Activated T-cell treated with anti-CD3 and anti-CD28 coated beads, Interleukin-2, amount 50 U/mL, for 4 hours (primary cell): ENCODE results near the gene POLR1C. TPM values are rescaled to one million over a fixed set of nuclear protein-coding genes. Genes with fewer than 3 reads are reported as not detected.
"Not testable (repeated sequence)": the region's sequence is repeated elsewhere in the genome, so short reads cannot be mapped to it uniquely, and the experiment has no call there.

Experiments used
- ATAC-seq, 2 donors: fragments of 200-7000 bp; cut with Tn5 transposase; one replicate each; pipeline ENCODE4 v1.10.0; 2021
- DNase-seq: peaks from one replicate; pipeline ENCODE4 v3.0.0-alpha.2; 2020
- H3K27me3 Mint-ChIP-seq: one replicate; pipeline ENCODE4 v1.8.0; 2021; ENCODE audit warnings: low read depth, mixed read lengths
- H3K36me3 Mint-ChIP-seq: one replicate; pipeline ENCODE4 v1.8.0; 2022; ENCODE audit warnings: mixed read lengths; ENCODE audit not compliant: insufficient read depth
- H3K4me1 Mint-ChIP-seq: one replicate; pipeline ENCODE4 v1.8.0; 2021; ENCODE audit warnings: low read depth, mixed read lengths
- H3K4me3 Mint-ChIP-seq: one replicate; pipeline ENCODE4 v1.8.0; 2021; ENCODE audit warnings: mild to moderate bottlenecking, moderate library complexity, mixed read lengths
- H3K9me3 Mint-ChIP-seq: one replicate; pipeline ENCODE4 v1.8.0; 2021; ENCODE audit warnings: mixed read lengths
- total RNA-seq, 3 donors: library from RNA; stranded (reverse); gene quantifications; one replicate each; pipeline ENCODE4 v1.2.1, GENCODE V29; 2021

Gene POLR1C
- total RNA-seq, 3 donors from 2014 or later: 192 to 231 (median 200) TPM

DNA sequence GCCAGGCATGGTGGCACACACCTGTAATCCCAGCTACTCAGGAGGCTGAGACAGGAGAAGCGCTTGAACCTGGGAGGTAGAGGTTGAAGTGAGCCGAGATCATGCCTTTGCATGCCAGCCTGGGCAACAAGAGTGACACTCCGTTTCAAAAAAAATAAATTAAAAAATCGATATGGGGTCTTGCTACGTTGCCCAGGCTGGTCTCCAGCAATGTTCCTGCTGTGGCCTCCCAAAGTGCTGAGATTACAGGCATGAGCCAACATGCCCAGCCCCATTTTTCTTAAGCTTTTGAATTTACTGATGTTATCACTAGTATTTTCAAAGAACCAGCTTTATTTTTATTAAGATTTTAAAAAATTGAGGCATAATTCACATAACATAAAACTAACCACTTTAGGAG lies 23.6 kb downstream of the POLR1C start:
- H3K36me3 Mint-ChIP-seq: peaks cover 30% of the 10 kb centered on the region
- no peaks in the 10 kb centered on the region for H3K4me1 Mint-ChIP-seq
- no peaks in the 10 kb centered on the region for H3K27me3 Mint-ChIP-seq
- no peak for DNase-seq
- H3K9me3 Mint-ChIP-seq: no peaks in the 10 kb centered on the region
- no peak overlapping the region for H3K4me3 Mint-ChIP-seq
- no peak for ATAC-seq

DNA sequence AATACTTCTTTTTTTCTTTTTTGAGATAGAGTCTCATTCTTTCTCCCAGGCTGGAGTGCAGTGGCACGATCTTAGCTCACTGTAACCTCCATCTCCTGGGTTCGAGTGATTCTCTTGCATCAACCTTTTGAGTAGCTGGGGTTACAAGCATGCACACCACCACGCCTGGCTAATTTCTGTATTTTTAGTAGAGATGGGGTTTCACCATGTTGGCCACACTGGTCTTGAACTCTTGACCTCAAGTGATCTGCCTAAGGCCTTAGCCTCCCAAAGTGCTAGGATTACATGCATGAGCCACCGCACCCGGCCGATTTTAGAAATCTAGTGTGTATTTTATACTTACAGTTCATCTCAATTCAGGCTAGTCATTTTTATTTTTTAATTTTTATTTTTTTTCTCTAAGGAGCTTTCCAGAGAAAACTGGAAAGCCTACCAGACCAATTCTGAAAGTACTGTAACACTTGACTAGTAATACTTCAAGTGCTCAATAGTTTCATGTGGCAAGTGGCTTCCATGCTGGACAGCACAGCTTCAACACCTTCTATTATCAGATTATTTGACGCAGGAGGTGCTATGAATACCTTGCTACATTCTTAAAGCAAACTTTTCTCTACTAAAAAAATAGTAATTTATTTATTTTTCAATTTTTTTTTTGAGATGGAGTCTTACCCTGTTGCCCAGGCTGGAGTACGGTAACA lies 25.0 kb downstream of the POLR1C start:
- H3K36me3 Mint-ChIP-seq: peaks cover 39% of the 10 kb centered on the region
- no peak overlapping the region for H3K4me3 Mint-ChIP-seq
- no peak for DNase-seq
- no peaks in the 10 kb centered on the region for H3K27me3 Mint-ChIP-seq
- ATAC-seq: no peak
- no peaks in the 10 kb centered on the region for H3K9me3 Mint-ChIP-seq
- no peaks in the 10 kb centered on the region for H3K4me1 Mint-ChIP-seq

DNA sequence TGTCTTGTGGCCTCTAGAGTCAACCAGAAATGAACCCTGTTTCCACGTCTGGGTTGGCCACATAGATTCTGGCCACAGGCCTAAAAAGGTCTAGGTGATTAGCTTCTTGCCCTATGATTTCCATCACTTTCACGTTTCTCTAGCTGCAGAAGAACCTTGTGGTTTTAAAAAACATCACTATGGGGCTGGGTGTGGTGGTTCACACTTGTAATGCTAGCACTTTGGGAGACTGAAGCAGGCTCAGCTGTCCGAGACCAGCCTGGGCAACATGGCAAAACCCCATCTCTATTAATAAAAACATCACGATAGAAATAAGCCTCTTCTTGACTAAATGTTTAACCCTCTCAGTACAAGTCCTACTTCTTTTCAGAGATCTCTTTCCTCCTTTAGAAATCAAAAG lies 27.6 kb downstream of the POLR1C start:
- Mint-ChIP-seq H3K9me3 (no peaks in the 10 kb centered on the region), H3K36me3 (peaks cover 46% of the 10 kb centered on the region), H3K4me1 (no peaks in the 10 kb centered on the region), H3K27me3 (no peaks in the 10 kb centered on the region), H3K4me3 (no peak overlapping the region)
- ATAC-seq: no peak
- no peak for DNase-seq

DNA sequence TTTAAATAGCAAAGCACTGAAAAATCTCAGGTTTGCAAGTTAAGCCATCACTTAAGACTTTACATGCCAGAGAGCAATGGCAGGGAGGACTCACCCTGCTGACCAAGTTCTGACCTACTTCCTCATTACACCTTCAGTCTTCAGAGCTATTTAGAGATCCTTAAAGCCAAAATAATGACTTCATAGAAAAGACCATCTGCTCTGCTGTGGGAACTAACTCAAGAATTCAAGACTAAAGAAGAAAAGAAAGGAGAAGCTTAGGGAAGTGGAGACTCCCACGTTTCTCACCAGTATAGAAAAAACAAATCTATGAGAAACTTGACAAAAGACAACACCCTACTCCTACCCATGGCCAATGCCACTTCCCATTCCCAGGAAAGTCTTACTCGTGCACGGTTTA lies 30.3 kb downstream of the POLR1C start:
- DNase-seq (no peak), ATAC-seq (no peak)
- H3K4me3 Mint-ChIP-seq: no peak overlapping the region
- peaks cover 48% of the 10 kb centered on the region for H3K36me3 Mint-ChIP-seq
- H3K27me3 Mint-ChIP-seq: no peaks in the 10 kb centered on the region
- no peaks in the 10 kb centered on the region for H3K4me1 Mint-ChIP-seq
- no peaks in the 10 kb centered on the region for H3K9me3 Mint-ChIP-seq

DNA sequence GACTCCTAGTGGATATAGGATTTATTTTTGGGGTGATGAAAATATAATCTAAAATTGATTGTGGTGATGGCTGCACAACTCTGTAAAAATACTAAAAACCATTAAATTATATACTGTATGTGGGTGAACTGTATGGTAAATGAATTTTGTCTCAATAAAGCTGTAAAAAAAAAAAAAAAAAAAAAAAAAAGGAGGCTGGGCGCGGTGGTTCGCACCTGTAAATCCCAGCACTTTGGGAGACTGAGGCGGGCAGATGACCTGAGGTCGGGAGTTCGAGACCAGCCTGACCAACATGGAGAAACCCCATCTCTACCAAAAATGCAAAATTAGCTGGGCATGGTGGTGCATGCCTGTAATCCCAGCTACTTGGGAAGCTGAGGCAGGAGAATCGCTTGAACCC lies 40.7 kb downstream of the POLR1C start:
- H3K9me3 Mint-ChIP-seq, H3K27me3 Mint-ChIP-seq, H3K4me3 Mint-ChIP-seq, DNase-seq, H3K4me1 Mint-ChIP-seq, ATAC-seq: not testable (repeated sequence)
- peaks cover 45% of the 10 kb centered on the region for H3K36me3 Mint-ChIP-seq

DNA sequence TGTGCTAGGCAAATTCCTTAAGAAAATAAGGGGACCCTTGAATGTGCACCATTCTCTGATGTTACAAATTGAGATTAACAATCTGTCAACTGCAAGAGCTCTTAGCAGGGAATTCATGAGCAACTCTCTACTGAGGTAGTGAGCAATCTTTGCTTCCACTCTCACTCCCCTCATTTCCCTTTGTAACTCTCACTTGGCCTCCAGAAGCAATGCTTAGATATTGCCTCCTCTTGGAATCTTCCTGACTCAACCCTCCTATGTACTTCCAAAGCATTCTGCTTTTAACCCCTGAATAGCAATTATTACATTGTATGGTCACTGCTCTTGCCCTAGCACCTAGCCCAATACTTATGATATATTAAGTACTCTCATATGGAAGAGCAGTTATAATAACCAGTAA lies 42.4 kb downstream of the POLR1C start:
- Mint-ChIP-seq H3K9me3 (no peaks in the 10 kb centered on the region), H3K27me3 (no peaks in the 10 kb centered on the region), H3K4me1 (no peaks in the 10 kb centered on the region), H3K4me3 (no peak overlapping the region), H3K36me3 (peaks cover 42% of the 10 kb centered on the region)
- ATAC-seq (no peak), DNase-seq (no peak)

DNA sequence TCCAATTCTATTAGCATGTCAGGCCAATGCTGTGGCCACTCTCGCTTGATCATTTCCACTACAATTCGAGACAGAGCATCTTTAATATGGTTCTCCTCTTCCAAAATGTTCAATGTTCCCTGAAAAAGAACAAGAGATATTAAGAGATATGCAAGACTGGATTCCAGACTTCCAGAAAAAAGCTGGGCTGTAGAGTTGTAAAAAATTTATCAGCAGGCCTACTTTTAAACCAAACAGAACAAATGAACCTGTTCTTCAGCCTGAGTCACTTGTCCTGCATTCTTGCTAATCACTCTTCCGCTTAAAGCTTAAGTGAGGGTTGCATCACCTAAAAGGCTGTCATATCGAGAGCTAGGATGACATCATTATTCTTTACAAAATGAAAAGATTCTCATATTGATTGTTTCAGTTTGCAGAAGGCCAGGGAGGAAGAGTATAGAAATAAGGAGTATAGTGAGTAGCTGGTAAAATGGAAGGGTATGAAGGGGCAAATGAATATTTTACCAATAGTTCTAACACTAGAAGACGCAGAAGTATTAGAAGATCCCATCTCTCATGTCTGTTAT lies 54.1 kb downstream of the POLR1C start:
- no peaks in the 10 kb centered on the region for H3K9me3 Mint-ChIP-seq
- peaks cover 35% of the 10 kb centered on the region for H3K36me3 Mint-ChIP-seq
- DNase-seq (no peak), ATAC-seq (peak; percentile 5 to 16)
- no peaks in the 10 kb centered on the region for H3K27me3 Mint-ChIP-seq
- no peak overlapping the region for H3K4me3 Mint-ChIP-seq
- H3K4me1 Mint-ChIP-seq: peaks cover 19% of the 10 kb centered on the region

Other genes starting within 250 kb of the POLR1C start
- gene SLC22A7, start 218.8 kb upstream of the POLR1C start, total RNA-seq: not detected
- gene CRIP3, start 208.3 kb upstream of the POLR1C start, total RNA-seq: under 1 TPM in 1 of 3 donors, not detected in 2; 0.52 TPM
- 1 to 10 TPM; 7.4 to 7.8 (median 7.6) TPM for gene ZNF318, start 147.4 kb upstream of the POLR1C start, total RNA-seq
- gene ABCC10, start 89.5 kb upstream of the POLR1C start, total RNA-seq: 10 to 100 TPM; 24.2 to 30.1 (median 26.5) TPM
- gene DLK2, start 61.5 kb upstream of the POLR1C start, total RNA-seq: 1 to 10 TPM; 5.0 to 9.0 (median 6.7) TPM
- gene TJAP1, start 39.5 kb upstream of the POLR1C start, total RNA-seq: 10 to 100 TPM; 45.5 to 52.8 (median 46.2) TPM
- gene LRRC73, start 6.7 kb upstream of the POLR1C start, total RNA-seq: under 1 TPM; 0.16 to 0.47 (median 0.20) TPM
- gene YIPF3, start 163 bp upstream of the POLR1C start, total RNA-seq: 10 to 100 TPM; 33.3 to 40.9 (median 35.4) TPM
- gene XPO5, start 58.9 kb downstream of the POLR1C start, total RNA-seq: 100 to 1,000 TPM; 116 to 140 (median 120) TPM
- 10 to 100 TPM; 15.7 to 22.8 (median 18.8) TPM for gene POLH, start 59.1 kb downstream of the POLR1C start, total RNA-seq
- 10 to 100 TPM; 37.3 to 50.3 (median 39.1) TPM for gene GTPBP2, start 112.2 kb downstream of the POLR1C start, total RNA-seq
- 10 to 100 TPM; 32.1 to 32.7 (median 32.3) TPM for gene MAD2L1BP, start 118.8 kb downstream of the POLR1C start, total RNA-seq
- gene RSPH9, start 127.9 kb downstream of the POLR1C start, total RNA-seq: not detected
- 10 to 100 TPM; 70.0 to 75.1 (median 72.7) TPM for gene MRPS18A, start 170.7 kb downstream of the POLR1C start, total RNA-seq